CD8-positive, alpha-beta memory T cell (primary cell): ENCODE measurements around the gene ATOSA. TPM values are rescaled to one million over a fixed set of nuclear protein-coding genes. Genes with fewer than 3 reads are reported as not detected.

Experiments used
- CTCF ChIA-PET: fragments of 350-600 bp; sonication (Branson Sonifier 250); formaldehyde crosslinking; loops from one replicate; lab custom pipeline; 2021; ENCODE audit warnings: antibody characterized with exemption; lab: Charles Lee
- POLR2A ChIA-PET: fragments of 350-600 bp; sonication (Branson Sonifier 250); formaldehyde crosslinking; loops from one replicate; lab custom pipeline; 2021; ENCODE audit warnings: antibody characterized with exemption; lab: Charles Lee
- DNase-seq, 5 donors: peaks; one replicate each; pipeline versions ENCODE4 v3.0.0 to v3.0.0-alpha.2; 2020 to 2022; ENCODE audit warnings: mixed read lengths in 1 of 5
- H3K27ac ChIP-seq: one replicate; pipeline ENCODE4 v1.7.0; 2013; ENCODE audit warnings: low read depth, mild to moderate bottlenecking, low read length, moderate library complexity
- H3K27me3 ChIP-seq: 2 replicates; pipeline ENCODE4 v1.7.0; 2013; ENCODE audit warnings: low read length, mild to moderate bottlenecking; ENCODE audit not compliant: insufficient read depth, poor library complexity, severe bottlenecking
- H3K36me3 ChIP-seq: 2 replicates; pipeline ENCODE4 v1.7.0; 2013; ENCODE audit warnings: mild to moderate bottlenecking, low read length, moderate library complexity; ENCODE audit not compliant: insufficient read depth
- H3K4me1 ChIP-seq: 2 replicates; pipeline ENCODE4 v1.7.0; 2013; ENCODE audit warnings: mild to moderate bottlenecking, low read length, moderate library complexity; ENCODE audit not compliant: insufficient read depth
- H3K4me3 ChIP-seq: 2 replicates; pipeline ENCODE4 v1.7.0; 2013; ENCODE audit warnings: mild to moderate bottlenecking, low read length
- H3K9me3 ChIP-seq: 2 replicates; pipeline ENCODE4 v1.7.0; 2013; ENCODE audit warnings: mild to moderate bottlenecking, low read length
- H3K27ac Mint-ChIP-seq, 8 donors: one replicate each; pipeline ENCODE4 v1.8.0; 2020 to 2021; ENCODE audit warnings: mixed read lengths in 8 of 8, mild to moderate bottlenecking in 6 of 8, inconsistent platforms in 3 of 8, moderate library complexity in 3 of 8
- H3K27me3 Mint-ChIP-seq, 2 donors: one replicate each; pipeline ENCODE4 v1.8.0; 2020 to 2021; ENCODE audit warnings: mixed read lengths in 2 of 2, mild to moderate bottlenecking in 1 of 2, moderate library complexity in 1 of 2
- H3K36me3 Mint-ChIP-seq, 3 donors: one replicate each; pipeline ENCODE4 v1.8.0; 2020 to 2021; ENCODE audit warnings: mixed read lengths in 3 of 3, inconsistent platforms in 1 of 3, mild to moderate bottlenecking in 1 of 3
- H3K4me1 Mint-ChIP-seq, 3 donors: one replicate each; pipeline ENCODE4 v1.8.0; 2020 to 2021; ENCODE audit warnings: mixed read lengths in 3 of 3, inconsistent platforms in 1 of 3, mild to moderate bottlenecking in 1 of 3
- H3K4me3 Mint-ChIP-seq, 7 donors: one replicate each; pipeline ENCODE4 v1.8.0; 2020 to 2021; ENCODE audit warnings: mixed read lengths in 7 of 7, mild to moderate bottlenecking in 6 of 7, moderate library complexity in 4 of 7, inconsistent platforms in 2 of 7
- H3K9me3 Mint-ChIP-seq, 5 donors: one replicate each; pipeline ENCODE4 v1.8.0; 2020 to 2022; ENCODE audit warnings: mixed read lengths in 5 of 5, mild to moderate bottlenecking in 3 of 5, moderate library complexity in 2 of 5, inconsistent platforms in 1 of 5
- polyA plus RNA-seq: library from polyadenylated mRNA; unstranded; fragments of 300-500 nt; fragmentation: Illumina TruSeq; gene quantifications from one replicate; pipeline ENCODE4 v1.2.3, GENCODE V29; 2021
- total RNA-seq, 2 experiments: library from RNA; stranded (reverse); gene quantifications; one replicate each; pipeline ENCODE4 v1.2.3, GENCODE V29; 2021

Gene ATOSA
- total and polyA plus RNA-seq, 3 experiments from 2014 or later = 16.4 to 17.2 (median 17.1) TPM

- no peaks in the 10 kb centered on the region for H3K27me3 Mint-ChIP-seq
- no peaks in the 10 kb centered on the region for H3K9me3 ChIP-seq
- no peaks in the 10 kb centered on the region for H3K27me3 ChIP-seq
- peaks cover 44 to 85% (median 84%) of the 10 kb centered on the region in 3 donors for H3K4me1 Mint-ChIP-seq
- H3K4me1 ChIP-seq = peaks cover 18% of the 10 kb centered on the region
- H3K27ac ChIP-seq = no peak overlapping the region
- H3K36me3 Mint-ChIP-seq = peaks cover 14 to 82% (median 31%) of the 10 kb centered on the region in 3 donors
- no peak overlapping the region for H3K4me3 Mint-ChIP-seq
- peak overlapping the region in 5 of 8 donors; percentile 17 to 54 (median 27) for H3K27ac Mint-ChIP-seq
- no peak overlapping the region for H3K4me3 ChIP-seq
- ChIA-PET CTCF (interaction anchor here (1.3 to 1.9 kb wide), 2 partner anchors 10 to 63 kb away, joined by 4 to 5 read pairs; no protein-coding TSS in a partner anchor), POLR2A (no interaction called here)
- no peak for DNase-seq
- no peaks in the 10 kb centered on the region for H3K9me3 Mint-ChIP-seq
- H3K36me3 ChIP-seq = peaks cover 24% of the 10 kb centered on the region
These were observed 6.5 kb downstream of the ATOSA start for GRCh38 chr15:52672661-52673060.

DNA sequence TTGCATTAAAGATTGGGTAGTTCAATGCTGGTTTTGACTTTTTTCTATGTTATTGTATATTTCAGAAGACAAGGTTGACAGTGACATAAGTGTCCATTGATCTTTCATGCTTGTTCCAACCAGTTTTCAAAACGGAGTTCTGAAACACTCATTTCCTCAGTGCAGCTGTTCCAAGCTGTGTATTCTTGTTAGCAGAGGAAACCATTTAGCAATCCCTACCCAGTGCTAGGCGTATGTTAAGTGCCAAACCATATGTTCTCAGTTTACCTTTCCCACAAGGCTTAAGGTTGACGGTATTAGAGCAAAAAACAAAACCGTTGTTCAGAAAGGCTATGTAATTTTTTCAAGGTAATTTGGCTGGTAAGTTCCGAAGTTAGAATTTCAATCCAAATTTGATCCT lies 9.1 kb downstream of the ATOSA start:
- Mint-ChIP-seq H3K9me3 (no peaks in the 10 kb centered on the region), H3K4me3 (no peak overlapping the region), H3K27ac (peak overlapping the region in 1 of 8 donors; percentile 76), H3K27me3 (no peaks in the 10 kb centered on the region), H3K4me1 (peaks cover 39 to 75% (median 74%) of the 10 kb centered on the region in 3 donors), H3K36me3 (peaks cover 13 to 82% (median 32%) of the 10 kb centered on the region in 3 donors)
- no peak for DNase-seq
- CTCF ChIA-PET = no interaction called here
- no peak overlapping the region for H3K4me3 ChIP-seq
- H3K36me3 ChIP-seq = peaks cover 37% of the 10 kb centered on the region
- no peaks in the 10 kb centered on the region for H3K4me1 ChIP-seq
- no peaks in the 10 kb centered on the region for H3K27me3 ChIP-seq
- no peaks in the 10 kb centered on the region for H3K9me3 ChIP-seq
- POLR2A ChIA-PET = interaction anchor here (0.6 kb wide), 1 partner anchor 10 kb away, joined by 3 read pairs; no protein-coding TSS in a partner anchor
- no peak overlapping the region for H3K27ac ChIP-seq

GRCh38 chr15:52668133-52668532 lies 11.1 kb downstream of the ATOSA start:
- Mint-ChIP-seq H3K27me3 (no peaks in the 10 kb centered on the region), H3K27ac (peak overlapping the region in 2 of 8 donors; percentile 32 to 44), H3K9me3 (no peaks in the 10 kb centered on the region), H3K4me1 (peaks cover 37 to 77% (median 69%) of the 10 kb centered on the region in 3 donors), H3K36me3 (peaks cover 14 to 88% (median 31%) of the 10 kb centered on the region in 3 donors), H3K4me3 (no peak overlapping the region)
- Histone ChIP-seq H3K27ac (no peak overlapping the region), H3K4me1 (no peaks in the 10 kb centered on the region), H3K9me3 (no peaks in the 10 kb centered on the region), H3K27me3 (no peaks in the 10 kb centered on the region), H3K36me3 (peaks cover 36% of the 10 kb centered on the region), H3K4me3 (no peak overlapping the region)
- ChIA-PET POLR2A (no interaction called here), CTCF (no interaction called here)
- DNase-seq = no peak

DNA sequence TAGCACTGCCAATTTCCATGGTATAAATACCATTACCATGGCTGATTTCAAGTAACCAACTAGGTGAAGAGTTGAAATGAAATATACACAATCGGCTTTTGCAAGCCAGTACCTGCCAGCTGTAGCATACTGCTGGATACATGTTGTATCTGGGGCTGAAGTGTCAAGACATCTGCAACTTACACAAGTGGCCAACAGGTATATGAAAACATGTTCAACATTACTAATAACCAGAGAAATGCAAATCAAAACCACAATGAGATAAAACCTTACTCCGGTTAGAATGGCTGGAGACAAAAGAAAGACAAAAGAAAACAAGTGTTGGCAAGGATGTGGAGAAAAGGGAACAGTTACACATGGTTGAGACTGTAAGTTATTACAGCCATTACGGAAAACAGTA lies 11.6 kb downstream of the ATOSA start:
- peaks cover 37 to 76% (median 68%) of the 10 kb centered on the region in 3 donors for H3K4me1 Mint-ChIP-seq
- H3K9me3 ChIP-seq = no peaks in the 10 kb centered on the region
- H3K36me3 ChIP-seq = peaks cover 36% of the 10 kb centered on the region
- H3K4me3 ChIP-seq = no peak overlapping the region
- DNase-seq = no peak
- H3K27me3 ChIP-seq = no peaks in the 10 kb centered on the region
- no peak overlapping the region for H3K4me3 Mint-ChIP-seq
- no peaks in the 10 kb centered on the region for H3K27me3 Mint-ChIP-seq
- H3K4me1 ChIP-seq = no peaks in the 10 kb centered on the region
- H3K9me3 Mint-ChIP-seq = no peaks in the 10 kb centered on the region
- ChIA-PET POLR2A (no interaction called here), CTCF (no interaction called here)
- no peak overlapping the region for H3K27ac ChIP-seq
- peaks cover 18 to 87% (median 34%) of the 10 kb centered on the region in 3 donors for H3K36me3 Mint-ChIP-seq
- H3K27ac Mint-ChIP-seq = peak overlapping the region in 3 of 8 donors; percentile 1 to 19 (median 4)

DNA sequence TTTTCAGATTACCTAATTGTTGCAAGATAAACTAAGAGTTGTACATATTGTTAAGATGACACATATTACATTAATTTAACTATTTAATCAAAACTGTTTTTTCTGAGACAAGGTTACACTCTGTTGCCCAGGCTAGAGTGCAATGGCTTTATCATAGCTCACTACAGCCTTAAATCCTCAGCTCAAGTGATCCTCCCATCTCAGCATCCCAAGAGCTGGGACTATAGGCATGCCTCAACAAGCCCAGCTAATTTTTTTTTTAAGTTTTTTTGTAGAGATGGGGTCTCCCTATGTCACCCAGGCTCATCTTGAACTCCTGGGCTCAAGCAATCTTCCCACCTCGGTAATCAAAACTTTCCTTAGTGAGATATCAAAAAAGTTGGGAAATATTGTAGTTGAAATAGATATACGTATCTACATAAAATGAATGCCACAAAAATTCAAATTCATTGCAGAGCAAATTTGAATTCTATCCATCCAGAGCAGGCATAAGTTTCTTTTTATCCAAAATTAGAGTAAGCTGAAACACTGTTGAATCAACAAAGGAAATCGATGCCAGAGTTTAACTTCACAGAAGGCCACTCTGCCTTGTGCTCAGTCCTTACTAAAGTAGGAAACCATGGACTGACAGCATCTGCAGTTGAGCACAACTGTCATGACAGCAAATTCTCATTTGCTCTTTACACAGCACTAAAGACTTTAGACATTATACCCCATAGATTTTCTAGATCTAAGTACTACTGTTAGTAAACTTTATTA lies 15.5 kb downstream of the ATOSA start:
- H3K27ac Mint-ChIP-seq = no peak overlapping the region

GRCh38 chr15:52661909-52662308 lies 17.3 kb downstream of the ATOSA start:
- Mint-ChIP-seq H3K27ac (peak overlapping the region in 6 of 8 donors; percentile 14 to 72 (median 51)), H3K4me3 (no peak overlapping the region), H3K9me3 (no peaks in the 10 kb centered on the region), H3K4me1 (peaks cover 52 to 76% (median 73%) of the 10 kb centered on the region in 3 donors), H3K36me3 (peaks cover 9 to 84% (median 29%) of the 10 kb centered on the region in 3 donors), H3K27me3 (no peaks in the 10 kb centered on the region)
- no peak overlapping the region for H3K4me3 ChIP-seq
- H3K4me1 ChIP-seq = peaks cover 4% of the 10 kb centered on the region
- CTCF ChIA-PET = interaction anchor here (1.3 to 1.6 kb wide), 2 partner anchors 12 to 331 kb away, joined by 3 to 5 read pairs; no protein-coding TSS in a partner anchor
- no peak for DNase-seq
- H3K36me3 ChIP-seq = peaks cover 24% of the 10 kb centered on the region
- H3K27ac ChIP-seq = no peak overlapping the region
- POLR2A ChIA-PET = interaction anchor here (0.7 kb wide), 1 partner anchor 12 kb away, joined by 14 read pairs; no protein-coding TSS in a partner anchor
- H3K27me3 ChIP-seq = no peaks in the 10 kb centered on the region
- H3K9me3 ChIP-seq = no peaks in the 10 kb centered on the region

More for the DNA sequence above, 15.5 kb downstream of the ATOSA start:
- Histone ChIP-seq H3K9me3 (no peaks in the 10 kb centered on the region), H3K27me3 (no peaks in the 10 kb centered on the region), H3K36me3 (peaks cover 29% of the 10 kb centered on the region), H3K4me1 (no peaks in the 10 kb centered on the region), H3K27ac (no peak overlapping the region), H3K4me3 (no peak overlapping the region)
- CTCF ChIA-PET = interaction anchor here (1.6 kb wide), 1 partner anchor 10 kb away, joined by 5 read pairs; no protein-coding TSS in a partner anchor
- H3K4me3 Mint-ChIP-seq = no peak overlapping the region
- H3K27me3 Mint-ChIP-seq = no peaks in the 10 kb centered on the region
- peaks cover 9 to 82% (median 33%) of the 10 kb centered on the region in 3 donors for H3K36me3 Mint-ChIP-seq
- H3K4me1 Mint-ChIP-seq = peaks cover 54 to 79% (median 72%) of the 10 kb centered on the region in 3 donors
- no peaks in the 10 kb centered on the region for H3K9me3 Mint-ChIP-seq
- DNase-seq = no peak
- POLR2A ChIA-PET = no interaction called here

- ChIA-PET POLR2A (no interaction called here), CTCF (interaction anchor here (1.1 kb wide), 1 partner anchor 14 kb away, joined by 3 read pairs; no protein-coding TSS in a partner anchor)
- Mint-ChIP-seq H3K4me1 (peaks cover 47 to 78% (median 67%) of the 10 kb centered on the region in 3 donors), H3K27ac (peak overlapping the region in 3 of 8 donors; percentile 3 to 16 (median 4)), H3K4me3 (peak overlapping the region in 1 of 7 donors; percentile 20), H3K27me3 (no peaks in the 10 kb centered on the region), H3K36me3 (peaks cover 5 to 82% (median 21%) of the 10 kb centered on the region in 3 donors), H3K9me3 (no peaks in the 10 kb centered on the region)
- Histone ChIP-seq H3K4me3 (no peak overlapping the region), H3K27me3 (no peaks in the 10 kb centered on the region), H3K4me1 (peaks cover 4% of the 10 kb centered on the region), H3K27ac (no peak overlapping the region), H3K36me3 (peaks cover 18% of the 10 kb centered on the region), H3K9me3 (no peaks in the 10 kb centered on the region)
- DNase-seq = no peak
These were observed 19.0 kb downstream of the ATOSA start for GRCh38 chr15:52660192-52660591.

DNA sequence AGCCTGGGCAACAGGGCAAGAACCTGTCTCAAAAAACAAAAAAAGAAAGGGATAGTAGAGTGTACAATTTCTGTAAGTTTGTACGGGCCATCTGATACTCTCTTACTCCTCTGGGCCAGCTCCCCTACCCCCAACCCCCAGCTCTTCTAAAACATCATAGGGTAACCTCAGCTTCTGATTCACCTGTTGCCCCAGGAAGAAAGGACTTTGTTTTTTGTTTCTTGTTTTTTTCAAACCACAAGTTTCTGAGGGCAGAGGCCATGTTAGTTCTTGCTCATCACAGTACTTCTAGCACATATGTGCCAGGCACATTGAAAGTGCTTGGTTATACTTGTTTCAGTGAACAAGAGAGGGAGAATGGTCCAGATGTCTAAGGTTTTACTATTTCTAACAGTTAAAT lies 20.2 kb downstream of the ATOSA start:
- ChIA-PET POLR2A (no interaction called here), CTCF (no interaction called here)
- H3K36me3 ChIP-seq = peaks cover 13% of the 10 kb centered on the region
- H3K4me3 ChIP-seq = no peak overlapping the region
- H3K36me3 Mint-ChIP-seq = peaks cover 8 to 80% (median 28%) of the 10 kb centered on the region in 3 donors
- H3K27ac Mint-ChIP-seq = peak overlapping the region; percentile 42 to 88 (median 84)
- H3K27me3 ChIP-seq = no peaks in the 10 kb centered on the region
- no peaks in the 10 kb centered on the region for H3K9me3 ChIP-seq
- no peaks in the 10 kb centered on the region for H3K27me3 Mint-ChIP-seq
- DNase-seq = peak in 2 of 5 donors; percentile 23 to 33
- peak overlapping the region in 2 of 7 donors; percentile 41 to 48 for H3K4me3 Mint-ChIP-seq
- no peaks in the 10 kb centered on the region for H3K9me3 Mint-ChIP-seq
- peaks cover 49 to 77% (median 67%) of the 10 kb centered on the region in 3 donors for H3K4me1 Mint-ChIP-seq
- peaks cover 4% of the 10 kb centered on the region for H3K4me1 ChIP-seq
- H3K27ac ChIP-seq = no peak overlapping the region
